PFSK-1 (cell line): ENCODE measurements around the gene HYAL1.

Experiments used
- FOXP2 ChIP-seq: optimal IDR thresholded peaks from 2 replicates; pipeline ENCODE3; 2011; ENCODE audit warnings: borderline replicate concordance, control low read depth, inconsistent platforms; ENCODE audit not compliant: insufficient read depth; ENCODE audit errors: extremely low read length, extremely low read depth
- POLR2AphosphoS5 ChIP-seq: IDR thresholded peaks from 2 replicates; pipeline ENCODE4 v1.6.1; 2012; ENCODE audit warnings: low read depth, mild to moderate bottlenecking, control low read depth, low read length, moderate library complexity
- REST ChIP-seq, 2 experiments: IDR thresholded peaks; 2 replicates each; pipeline versions ENCODE4 v1.6.1 to v1.8.0; 2011 to 2012; ENCODE audit warnings: low read depth in 2 of 2, low read length in 2 of 2, control low read depth in 1 of 2, inconsistent platforms in 1 of 2, mild to moderate bottlenecking in 1 of 2, moderate library complexity in 1 of 2; ENCODE audit not compliant: insufficient read depth in 1 of 2
- SIN3A ChIP-seq: IDR thresholded peaks from 2 replicates; pipeline ENCODE4 v1.6.1; 2012; ENCODE audit warnings: mild to moderate bottlenecking, low read length, moderate library complexity, borderline replicate concordance; ENCODE audit not compliant: insufficient read depth
- TAF1 ChIP-seq: IDR thresholded peaks from 2 replicates; pipeline ENCODE4 v1.6.1; 2012; ENCODE audit warnings: low read length, control low read depth, borderline replicate concordance; ENCODE audit not compliant: insufficient read depth

Gene HYAL1

DNA sequence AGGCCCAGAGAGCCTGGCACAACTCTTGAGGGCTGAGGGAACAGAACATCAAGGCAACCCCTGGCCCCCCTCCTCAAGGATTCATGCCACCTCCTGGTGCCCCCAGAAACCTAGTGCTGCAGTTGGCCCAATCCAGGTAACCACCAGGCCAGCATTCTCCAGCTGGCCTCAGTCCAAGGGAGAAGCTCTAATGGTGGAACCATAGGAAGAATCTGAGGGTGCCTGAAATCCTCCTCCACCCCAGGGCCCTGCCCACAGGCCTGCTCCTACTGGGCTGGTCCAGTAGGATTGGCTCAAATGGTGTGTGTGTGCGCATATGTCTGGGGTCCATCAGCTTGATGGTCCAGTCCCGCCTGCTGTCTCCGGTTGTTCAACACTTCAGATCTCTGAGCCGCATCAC is 11.4 kb upstream of the HYAL1 start:
- TF ChIP-seq REST (IDR thresholded peaks at IDR 0.05; ENCODE audit: insufficient read depth in 1 of 2, low read depth in 2 of 2, low read length in 2 of 2) (no peak), SIN3A (no peak), TAF1 (no peak), FOXP2 (no peak), POLR2AphosphoS5 (no peak)

DNA sequence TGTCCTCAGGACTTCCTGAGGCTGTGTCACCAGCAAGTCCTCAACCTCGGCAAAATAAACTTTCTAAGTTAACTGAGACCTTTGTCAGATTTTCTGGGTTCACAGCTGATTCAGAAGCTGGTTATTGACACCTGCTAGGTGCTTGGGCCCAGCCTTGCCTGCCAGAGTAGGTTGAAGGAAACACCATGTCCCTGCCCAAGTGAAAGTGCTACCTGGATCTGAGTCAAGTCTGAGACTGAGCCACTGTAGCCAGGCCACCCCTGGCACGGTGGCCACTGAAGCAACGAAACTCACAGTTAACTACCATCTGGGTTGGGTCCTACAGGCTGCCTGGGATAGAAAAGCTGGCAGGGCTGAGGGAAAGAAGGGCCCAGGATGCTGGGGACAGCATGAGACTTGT is 11.0 kb upstream of the HYAL1 start:
- no peak for TF ChIP-seq REST (IDR thresholded peaks at IDR 0.05; ENCODE audit: insufficient read depth in 1 of 2, low read depth in 2 of 2, low read length in 2 of 2)
- TF ChIP-seq POLR2AphosphoS5 = no peak
- no peak for TF ChIP-seq TAF1
- no peak for TF ChIP-seq FOXP2
- no peak for TF ChIP-seq SIN3A

- TF ChIP-seq TAF1 (no peak), REST (IDR thresholded peaks at IDR 0.05; ENCODE audit: insufficient read depth in 1 of 2, low read depth in 2 of 2, low read length in 2 of 2) (no peak), POLR2AphosphoS5 (no peak), FOXP2 (no peak), SIN3A (no peak)
Observed at GRCh38 chr3:50304601-50305000, 1.2 kb upstream of the HYAL1 start.

- TF ChIP-seq FOXP2 = no peak
- no peak for TF ChIP-seq REST (IDR thresholded peaks at IDR 0.05; ENCODE audit: insufficient read depth in 1 of 2, low read depth in 2 of 2, low read length in 2 of 2)
Observed at GRCh38 chr3:50302095-50303012, 1.0 kb downstream of the HYAL1 start.
